ENCODE data around the gene TMEM234. TPM values are rescaled to one million over a fixed set of nuclear protein-coding genes. Genes with fewer than 3 reads are reported as not detected.

TMEM234 gene
- total and polyA plus RNA-seq, 2 of the 13 experiments (the other 11 are each of a cell fraction or from before 2014, with no cell fraction given) = 6.1 to 9.0 TPM

GRCh38 chr1:32249831-32250525 lies 27.8 kb upstream of the TMEM234 start (continued):
- TF ChIP-seq ZNF362 (CRISPR knock-in tag; IDR thresholded peaks at IDR 0.05; ENCODE audit: borderline replicate concordance) = no peak; the same call in 1 of the 2 replicates
- TF ChIP-seq RCOR2 (CRISPR knock-in tag; IDR thresholded peaks at IDR 0.05) = peak; percentile 79; the same call in 1 of the 2 replicates
- no peak; the same call in 1 of the 2 replicates for TF ChIP-seq ZNF563 (CRISPR knock-in tag; IDR thresholded peaks at IDR 0.05)
- TF ChIP-seq GTF2F1 (IDR thresholded peaks at IDR 0.05; ENCODE audit: low read length) = no peak
- TF ChIP-seq HOXA7 (CRISPR knock-in tag; IDR thresholded peaks at IDR 0.05) = no peak
- no peak; the same call in 1 of the 2 replicates for TF ChIP-seq ZKSCAN8 (CRISPR knock-in tag; IDR thresholded peaks at IDR 0.05; ENCODE audit: borderline replicate concordance)
- no peak for TF ChIP-seq MZF1 (CRISPR knock-in tag; IDR thresholded peaks at IDR 0.05; ENCODE audit: borderline replicate concordance)
- no peak; the same call in 1 of the 2 replicates for TF ChIP-seq SIX4 (CRISPR knock-in tag; IDR thresholded peaks at IDR 0.05)
- TF ChIP-seq ZNF570 (CRISPR knock-in tag; IDR thresholded peaks at IDR 0.05; ENCODE audit: borderline replicate concordance) = no peak
- TF ChIP-seq ZNF7 (CRISPR knock-in tag; IDR thresholded peaks at IDR 0.05) = no peak
- peak; percentile 78 for TF ChIP-seq ZSCAN29 (CRISPR knock-in tag; conservative IDR thresholded peaks at IDR 0.05)
- TF ChIP-seq ZNF670 (CRISPR knock-in tag; IDR thresholded peaks at IDR 0.05; ENCODE audit: borderline replicate concordance) = 0 out of 2 replicates have a peak, but pooled peaks have one; percentile 69
- peak; percentile 28; the same call in 1 of the 2 replicates for TF ChIP-seq HNF1A (IDR thresholded peaks at IDR 0.05; ENCODE audit: low read depth)
- TF ChIP-seq HNF1A (CRISPR knock-in tag; IDR thresholded peaks at IDR 0.05; ENCODE audit: borderline replicate concordance) = peak; percentile 53; the same call in 1 of the 2 replicates
- TF ChIP-seq GATAD2A (CRISPR knock-in tag; IDR thresholded peaks at IDR 0.05) = peak; percentile 93
- TF ChIP-seq RFX1 (IDR thresholded peaks at IDR 0.05) = no peak
- TF ChIP-seq AGO1 (IDR thresholded peaks at IDR 0.05; ENCODE audit: low read depth, low read length, poor library complexity, severe bottlenecking) = no peak
- TF ChIP-seq NFE2L1 (CRISPR knock-in tag; IDR thresholded peaks at IDR 0.05; ENCODE audit: borderline replicate concordance) = no peak
- no peak for TF ChIP-seq ZNF562 (CRISPR knock-in tag; IDR thresholded peaks at IDR 0.05; ENCODE audit: borderline replicate concordance)
- peak; percentile 89 for TF ChIP-seq ZBTB38 (CRISPR knock-in tag; IDR thresholded peaks at IDR 0.05)
- peak; percentile 96 for TF ChIP-seq NR2C2 (CRISPR knock-in tag; IDR thresholded peaks at IDR 0.05; ENCODE audit: borderline replicate concordance)
- no peak for TF ChIP-seq PHF8 (CRISPR knock-in tag; IDR thresholded peaks at IDR 0.05)
